ENCODE results near the gene AP1M1.

The AP1M1 gene

DNA sequence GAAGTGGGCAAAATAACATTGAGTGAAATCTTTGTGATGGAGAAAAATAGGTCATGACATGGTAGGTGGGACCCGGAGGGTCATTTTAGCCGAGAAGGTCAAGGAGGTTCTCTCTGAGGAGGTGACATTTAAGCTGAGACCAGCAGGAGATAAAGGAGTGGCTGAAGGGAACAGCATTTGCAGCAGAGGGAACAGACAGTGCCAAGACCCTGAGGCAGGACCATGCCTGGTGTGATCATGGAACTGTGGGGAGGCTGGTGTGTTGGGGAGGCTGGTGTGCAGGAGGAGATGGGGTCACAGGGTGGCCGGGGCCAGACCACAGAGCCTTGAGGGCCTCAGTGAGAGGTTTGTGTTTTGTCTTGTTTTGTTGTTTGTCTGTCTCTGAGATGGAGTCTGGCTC lies 67.5 kb downstream of the AP1M1 start:
- H3K36me3 ChIP-seq: no peaks in the 10 kb centered on the region
- peaks cover 16 to 21% of the 10 kb centered on the region in 2 experiments for H3K4me1 ChIP-seq (ENCODE audit: control insufficient read depth in 1 of 2, insufficient read depth in 1 of 2, low read depth in 1 of 2, low read length in 1 of 2)
- no peak overlapping the region for H3K27ac ChIP-seq
- TF ChIP-seq, protein P1, sequence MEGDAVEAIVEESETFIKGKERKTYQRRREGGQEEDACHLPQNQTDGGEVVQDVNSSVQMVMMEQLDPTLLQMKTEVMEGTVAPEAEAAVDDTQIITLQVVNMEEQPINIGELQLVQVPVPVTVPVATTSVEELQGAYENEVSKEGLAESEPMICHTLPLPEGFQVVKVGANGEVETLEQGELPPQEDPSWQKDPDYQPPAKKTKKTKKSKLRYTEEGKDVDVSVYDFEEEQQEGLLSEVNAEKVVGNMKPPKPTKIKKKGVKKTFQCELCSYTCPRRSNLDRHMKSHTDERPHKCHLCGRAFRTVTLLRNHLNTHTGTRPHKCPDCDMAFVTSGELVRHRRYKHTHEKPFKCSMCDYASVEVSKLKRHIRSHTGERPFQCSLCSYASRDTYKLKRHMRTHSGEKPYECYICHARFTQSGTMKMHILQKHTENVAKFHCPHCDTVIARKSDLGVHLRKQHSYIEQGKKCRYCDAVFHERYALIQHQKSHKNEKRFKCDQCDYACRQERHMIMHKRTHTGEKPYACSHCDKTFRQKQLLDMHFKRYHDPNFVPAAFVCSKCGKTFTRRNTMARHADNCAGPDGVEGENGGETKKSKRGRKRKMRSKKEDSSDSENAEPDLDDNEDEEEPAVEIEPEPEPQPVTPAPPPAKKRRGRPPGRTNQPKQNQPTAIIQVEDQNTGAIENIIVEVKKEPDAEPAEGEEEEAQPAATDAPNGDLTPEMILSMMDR (IDR thresholded peaks at IDR 0.05): no peak
- H3K9me3 ChIP-seq: no peaks in the 10 kb centered on the region
- peaks cover 67% of the 10 kb centered on the region for H3K27me3 ChIP-seq
- H3K4me3 ChIP-seq (ENCODE audit: low read depth in 1 of 2, low read length in 1 of 2): no peak overlapping the region

DNA sequence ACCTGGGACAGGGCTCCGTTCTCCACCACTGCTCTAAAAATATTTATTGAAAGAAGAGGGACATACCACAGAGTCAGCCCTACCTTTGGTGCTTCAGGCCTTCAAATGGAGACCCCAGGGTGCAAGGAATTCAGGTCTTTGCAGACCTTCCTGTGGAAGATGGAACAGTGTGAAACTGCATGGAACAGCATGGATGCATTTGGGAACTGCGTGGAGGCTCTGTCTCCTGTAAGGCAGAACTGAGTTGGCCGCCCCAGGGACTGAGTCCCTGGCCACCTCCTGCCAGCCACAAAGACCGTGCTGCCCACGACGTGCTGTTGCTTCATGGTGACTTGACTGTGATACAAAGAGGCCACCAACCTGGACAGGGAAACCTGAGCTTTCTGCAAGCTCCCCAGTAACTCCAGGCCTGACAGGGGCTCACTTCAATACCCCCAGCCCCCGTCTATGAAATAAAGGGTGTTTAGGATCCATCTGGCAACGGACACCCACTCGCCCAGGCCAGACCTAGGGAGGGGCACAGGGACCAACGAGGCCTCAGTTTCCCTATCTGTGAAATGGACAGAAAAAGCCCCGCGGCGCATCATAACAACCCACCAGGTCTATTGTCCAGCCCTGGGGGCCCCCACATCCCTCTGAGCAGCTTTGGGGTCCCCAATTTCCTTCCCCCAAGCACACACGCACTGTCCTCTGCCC lies 68.3 kb downstream of the AP1M1 start:
- TF ChIP-seq, protein P1 (IDR thresholded peaks at IDR 0.05): no peak
- Histone ChIP-seq H3K27ac (no peak overlapping the region), H3K27me3 (peaks cover 59% of the 10 kb centered on the region), H3K4me1 (ENCODE audit: control insufficient read depth in 1 of 2, insufficient read depth in 1 of 2, low read depth in 1 of 2, low read length in 1 of 2) (peaks cover 16 to 21% of the 10 kb centered on the region in 2 experiments), H3K36me3 (no peaks in the 10 kb centered on the region), H3K4me3 (ENCODE audit: low read depth in 1 of 2, low read length in 1 of 2) (no peak overlapping the region), H3K9me3 (no peaks in the 10 kb centered on the region)

DNA sequence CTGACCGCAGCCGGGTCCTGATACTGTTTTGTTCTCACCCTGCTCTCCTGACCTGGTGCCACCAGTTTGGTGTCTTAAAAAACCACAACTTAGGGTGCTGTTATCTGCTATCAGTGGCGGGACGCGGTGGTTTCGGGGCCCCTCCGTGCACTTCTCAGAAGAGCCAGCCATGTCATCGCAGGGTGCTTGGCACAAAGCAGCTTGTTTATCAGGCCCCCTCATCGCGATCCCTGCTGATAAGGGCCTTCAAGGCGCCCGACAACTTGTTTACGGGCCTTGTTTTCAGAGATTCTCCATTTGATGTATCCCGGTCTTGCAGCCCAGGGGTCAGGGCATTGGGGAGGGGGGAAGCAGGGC lies 68.9 kb downstream of the AP1M1 start:
- Histone ChIP-seq H3K27ac (no peak overlapping the region), H3K4me1 (ENCODE audit: control insufficient read depth in 1 of 2, insufficient read depth in 1 of 2, low read depth in 1 of 2, low read length in 1 of 2) (peaks cover 16 to 21% of the 10 kb centered on the region in 2 experiments), H3K4me3 (ENCODE audit: low read depth in 1 of 2, low read length in 1 of 2) (no peak overlapping the region)

DNA sequence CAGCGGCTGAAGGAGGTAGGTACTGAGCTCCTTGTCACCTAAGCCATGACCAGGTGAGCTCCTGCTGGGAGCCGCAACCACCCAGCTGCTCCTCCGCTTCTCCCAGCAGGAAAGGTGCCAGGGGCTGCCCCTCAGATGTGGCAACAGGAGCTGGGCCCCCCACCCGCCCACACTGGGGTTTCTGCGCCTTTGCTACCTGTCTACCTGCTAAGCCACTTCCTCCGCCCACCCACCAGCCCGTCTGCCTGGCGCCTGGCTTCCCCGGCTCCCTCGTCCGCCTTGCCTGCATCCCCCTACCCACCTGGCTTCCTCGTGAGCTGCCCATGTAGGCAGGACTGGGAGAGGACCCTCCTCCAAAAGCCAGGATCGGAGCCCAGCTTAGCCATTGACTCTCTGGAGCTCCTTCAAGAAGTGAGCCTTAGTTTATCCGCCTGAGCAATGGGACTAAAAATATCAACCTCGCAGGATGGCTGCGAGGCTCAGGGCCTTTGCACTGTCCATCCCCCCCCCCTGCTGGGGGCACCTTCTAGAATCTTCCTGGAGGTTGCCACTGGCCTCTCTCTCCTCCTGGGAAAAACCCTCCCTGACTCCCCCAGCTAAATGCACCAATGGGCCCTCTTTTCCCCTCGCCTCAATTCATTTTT lies 71.1 kb downstream of the AP1M1 start:
- Histone ChIP-seq H3K36me3 (no peaks in the 10 kb centered on the region), H3K4me1 (ENCODE audit: control insufficient read depth in 1 of 2, insufficient read depth in 1 of 2, low read depth in 1 of 2, low read length in 1 of 2) (peaks cover 0 to 2% of the 10 kb centered on the region in 2 experiments), H3K27ac (no peak overlapping the region), H3K4me3 (ENCODE audit: low read depth in 1 of 2, low read length in 1 of 2) (no peak overlapping the region), H3K9me3 (no peaks in the 10 kb centered on the region), H3K27me3 (peaks cover 33% of the 10 kb centered on the region)
- TF ChIP-seq, protein P1 (IDR thresholded peaks at IDR 0.05): no peak

More for the DNA sequence above, 68.9 kb downstream of the AP1M1 start:
- TF ChIP-seq, protein P1 (IDR thresholded peaks at IDR 0.05): no peak
- Histone ChIP-seq H3K27me3 (peaks cover 53% of the 10 kb centered on the region), H3K9me3 (no peaks in the 10 kb centered on the region), H3K36me3 (no peaks in the 10 kb centered on the region)

DNA sequence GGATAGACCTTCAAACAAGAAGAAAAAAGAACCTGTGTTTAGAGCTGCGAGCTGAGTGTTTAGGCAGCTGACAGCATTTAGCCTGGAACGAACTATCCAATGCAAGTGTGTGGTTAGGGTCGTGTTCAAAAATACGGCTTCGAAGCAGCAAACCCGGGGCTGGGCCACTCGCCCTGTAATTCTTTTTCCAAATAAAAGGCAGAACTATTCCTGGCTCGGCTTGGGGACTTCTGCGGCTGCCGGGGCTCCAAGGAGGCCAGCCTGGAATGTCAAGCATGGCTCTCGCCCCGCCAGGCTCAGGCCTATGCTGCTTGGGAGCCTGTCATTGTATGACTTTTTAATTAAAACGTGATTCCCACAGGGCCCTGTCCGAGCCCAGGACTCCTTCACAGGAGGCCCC lies 75.2 kb downstream of the AP1M1 start:
- H3K36me3 ChIP-seq: no peaks in the 10 kb centered on the region
- H3K27ac ChIP-seq: no peak overlapping the region
- no peaks in the 10 kb centered on the region for H3K9me3 ChIP-seq
- H3K4me1 ChIP-seq (ENCODE audit: control insufficient read depth in 1 of 2, insufficient read depth in 1 of 2, low read depth in 1 of 2, low read length in 1 of 2): no peaks in the 10 kb centered on the region
- no peaks in the 10 kb centered on the region for H3K27me3 ChIP-seq
- H3K4me3 ChIP-seq (ENCODE audit: low read depth in 1 of 2, low read length in 1 of 2): no peak overlapping the region
- TF ChIP-seq, protein P1 (IDR thresholded peaks at IDR 0.05): no peak

Measured in neutrophil (primary cell).